GM04503 (cell line): ENCODE measurements around the gene TAS2R42.

Experiments used
- DNase-seq: peaks from one replicate; pipeline ENCODE4 v3.0.0-alpha.2; 2012; ENCODE audit warnings: low read depth

Gene TAS2R42, protein sequence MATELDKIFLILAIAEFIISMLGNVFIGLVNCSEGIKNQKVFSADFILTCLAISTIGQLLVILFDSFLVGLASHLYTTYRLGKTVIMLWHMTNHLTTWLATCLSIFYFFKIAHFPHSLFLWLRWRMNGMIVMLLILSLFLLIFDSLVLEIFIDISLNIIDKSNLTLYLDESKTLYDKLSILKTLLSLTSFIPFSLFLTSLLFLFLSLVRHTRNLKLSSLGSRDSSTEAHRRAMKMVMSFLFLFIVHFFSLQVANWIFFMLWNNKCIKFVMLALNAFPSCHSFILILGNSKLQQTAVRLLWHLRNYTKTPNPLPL

DNA sequence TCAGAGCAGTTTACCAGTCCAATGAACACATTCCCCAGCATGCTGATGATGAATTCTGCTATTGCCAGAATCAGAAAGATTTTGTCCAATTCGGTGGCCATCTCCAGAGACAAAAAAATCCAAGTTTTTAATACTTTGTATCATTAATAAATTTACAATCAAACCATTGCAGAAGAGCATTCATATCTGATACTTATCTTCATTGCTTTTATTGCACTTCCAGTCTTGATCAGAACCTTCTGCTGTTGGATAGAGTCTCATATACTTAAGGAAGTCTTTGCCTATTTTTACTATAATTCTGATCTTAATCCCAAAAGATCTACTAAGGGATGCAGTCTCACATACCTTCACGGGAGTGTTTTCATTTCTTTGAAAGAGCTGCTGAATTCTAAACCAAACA is at the start of gene TAS2R42:
TSS of gene TAS2R42 (minus strand) at position 101 of the 400 bp plus-strand sequence. CDS start at position 101, 0 bp downstream.
- no peak for DNase-seq

DNA sequence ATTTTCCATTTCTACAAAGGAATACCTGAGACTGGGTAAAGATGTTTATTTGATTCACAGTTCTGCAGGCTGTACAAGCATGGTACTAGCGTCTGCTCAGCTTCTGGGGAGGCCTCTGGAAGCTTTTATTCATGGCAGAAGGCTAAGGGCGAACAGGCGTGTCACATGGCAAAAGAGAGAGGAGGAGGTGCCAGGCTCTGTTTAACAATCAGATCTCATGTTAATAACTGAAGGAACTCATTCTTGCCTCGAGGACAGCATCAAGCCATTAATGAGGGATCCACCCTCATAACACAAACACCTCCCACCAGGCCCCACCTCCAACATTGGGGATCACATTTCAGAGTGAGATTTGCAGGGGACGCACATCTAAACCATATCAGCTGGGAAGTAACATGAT is 46.8 kb upstream of the TAS2R42 start:
- no peak for DNase-seq

DNA sequence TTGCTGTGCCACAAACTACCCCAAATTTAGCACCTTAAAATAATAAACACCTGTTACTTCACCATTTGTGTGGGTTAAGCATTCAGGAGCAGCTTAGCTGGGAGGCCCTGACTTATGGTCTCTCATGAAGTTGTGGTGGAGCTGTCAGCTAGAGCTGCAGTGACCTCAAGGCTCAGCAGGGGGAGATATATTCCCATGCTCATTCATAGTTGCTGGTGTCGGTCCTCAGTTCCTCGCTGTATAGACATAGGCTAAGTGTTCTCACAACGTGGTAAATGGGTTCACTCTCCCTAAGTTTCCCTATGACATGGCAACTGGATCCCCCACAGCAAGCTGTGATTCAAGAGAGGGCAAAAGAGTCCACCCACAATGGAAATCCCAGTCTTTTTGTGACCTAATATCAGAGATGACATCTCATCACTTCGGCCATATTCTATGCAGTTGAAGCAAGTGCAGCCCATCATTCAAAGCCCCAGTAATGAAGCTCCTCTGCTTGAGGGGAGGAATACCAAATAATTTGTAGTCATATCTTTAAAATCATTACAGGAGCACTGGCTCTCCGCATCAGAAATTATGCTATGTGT is 41.7 kb upstream of the TAS2R42 start:
- DNase-seq = no peak

DNA sequence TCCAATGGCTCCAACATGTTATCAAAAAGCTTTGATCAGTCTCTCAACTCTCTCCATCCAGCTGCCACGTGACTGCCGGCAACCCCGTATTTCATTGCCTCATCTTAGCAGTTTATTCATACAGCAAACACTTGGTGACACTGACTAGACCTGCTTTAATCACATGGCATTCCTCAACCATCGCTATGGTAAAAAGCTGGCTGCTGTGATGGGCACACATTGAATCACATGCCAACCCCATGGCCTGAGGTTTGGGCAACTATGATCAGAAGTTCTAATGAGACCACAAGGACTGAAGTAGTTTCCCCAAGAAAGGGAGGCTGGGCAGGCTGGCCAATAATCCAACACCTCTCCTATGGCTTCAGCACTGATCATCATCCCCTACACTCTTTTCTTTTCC is 40.6 kb upstream of the TAS2R42 start:
- no peak for DNase-seq

DNA sequence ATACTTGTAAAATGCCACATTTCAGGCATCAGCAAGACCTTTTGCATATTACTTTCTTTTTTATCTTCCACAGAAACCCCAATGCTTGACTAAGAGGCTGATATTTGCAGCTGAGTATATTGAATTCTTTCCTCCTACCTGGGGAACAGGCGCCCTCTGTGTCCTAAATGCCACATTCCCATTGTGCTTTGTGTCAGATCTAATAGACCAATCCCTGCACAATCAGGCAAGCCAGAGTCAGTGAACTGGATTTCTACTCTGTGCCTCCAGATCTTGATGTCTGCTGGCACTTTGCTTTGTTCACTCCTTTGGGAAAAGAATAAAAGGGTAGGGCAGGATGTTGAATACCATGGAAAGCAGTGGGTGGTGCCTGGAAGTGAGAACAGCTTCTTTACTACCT is 22.4 kb upstream of the TAS2R42 start:
- DNase-seq = no peak

DNA sequence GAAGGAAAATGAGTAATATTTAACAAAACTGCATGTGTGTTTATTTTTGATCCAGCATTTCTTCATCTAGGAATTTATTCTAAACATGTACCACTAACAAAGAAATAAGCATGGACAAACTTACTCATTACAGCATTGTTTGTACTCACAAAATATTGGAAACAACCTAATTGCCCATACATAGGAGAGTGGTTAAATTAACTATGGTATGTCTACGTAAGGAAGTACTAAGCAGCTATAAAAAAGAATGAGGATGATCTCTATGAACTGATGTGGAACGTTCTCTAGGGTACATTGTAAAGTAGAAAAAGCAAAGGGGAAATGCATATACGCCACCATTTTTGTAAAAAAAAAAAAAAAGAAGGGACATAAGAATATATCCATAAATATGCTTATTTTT is 17.4 kb upstream of the TAS2R42 start:
- no peak for DNase-seq

DNA sequence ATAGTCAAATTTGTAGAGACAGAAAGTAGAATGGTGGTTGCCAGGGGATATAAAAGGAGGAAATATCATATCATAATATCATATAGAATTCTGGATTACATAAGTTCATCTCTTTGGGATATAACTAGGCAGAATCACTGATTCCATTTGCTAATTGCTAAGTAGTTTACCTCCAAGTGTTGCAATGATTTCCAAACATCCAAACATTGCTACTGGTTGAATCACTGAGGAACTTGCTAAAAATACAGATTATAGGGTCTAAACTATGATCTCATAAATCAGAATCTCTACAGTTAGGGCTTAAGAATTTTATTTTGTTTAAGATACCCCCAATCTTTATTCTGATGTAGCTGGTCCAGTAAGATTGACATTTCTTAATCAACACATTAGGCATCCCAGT is 16.1 kb upstream of the TAS2R42 start:
- DNase-seq = no peak

DNA sequence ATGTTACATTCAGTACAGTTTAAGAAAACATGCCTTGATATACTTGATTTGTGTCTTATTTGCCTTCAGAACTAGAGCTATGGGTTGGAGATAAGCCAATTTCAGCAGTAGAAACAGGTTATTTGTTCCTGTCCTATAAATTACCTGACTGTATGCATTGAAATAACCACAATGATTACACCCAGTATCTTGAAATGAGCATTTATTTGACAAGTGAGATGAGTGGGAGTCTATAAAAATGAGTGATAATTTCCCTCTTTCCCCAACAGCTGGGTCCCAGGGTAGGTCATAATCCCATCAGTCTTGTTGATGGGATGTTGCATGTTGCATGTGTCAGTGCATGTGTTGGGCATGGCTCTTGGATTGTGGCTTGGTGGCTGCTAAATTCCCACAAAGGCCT is 3.7 kb downstream of the TAS2R42 start:
- no peak for DNase-seq

DNA sequence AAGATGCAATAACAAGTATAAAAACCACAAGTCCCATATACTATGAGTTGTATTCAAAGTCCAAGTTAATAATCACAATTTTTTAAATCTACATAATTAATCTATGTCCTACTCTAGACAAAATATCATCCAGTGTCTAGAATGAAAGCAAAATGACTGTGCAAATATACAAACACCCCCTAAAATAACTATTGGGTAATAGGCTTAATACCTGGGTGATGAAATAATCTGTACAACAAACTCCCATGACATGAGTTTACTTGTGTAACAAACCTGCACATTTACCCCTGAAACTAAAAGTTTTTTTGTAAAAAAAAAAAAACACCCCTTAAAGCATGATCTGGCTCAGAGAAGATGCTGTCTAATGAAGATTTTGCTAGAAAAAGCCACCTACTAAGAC is 4.2 kb downstream of the TAS2R42 start:
- no peak for DNase-seq

DNA sequence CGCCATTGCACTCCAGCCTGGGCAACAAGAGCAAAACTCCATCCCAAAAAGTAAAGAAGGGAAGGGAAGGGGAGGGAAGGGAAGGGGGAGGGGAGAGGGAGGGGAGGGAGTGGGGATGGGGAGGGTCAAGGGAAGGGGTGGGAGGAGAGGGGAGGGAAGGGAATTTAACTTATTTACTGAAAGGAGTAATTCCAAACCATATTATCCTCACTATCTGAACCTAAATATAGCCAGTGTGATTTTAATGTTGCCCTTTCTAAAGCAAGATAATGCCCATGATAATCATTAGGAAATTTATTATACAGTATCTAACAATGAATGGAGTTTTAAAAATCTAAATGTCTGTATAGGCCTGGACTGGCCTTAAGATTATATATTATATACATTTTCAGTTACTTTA is 8.5 kb downstream of the TAS2R42 start:
- no peak for DNase-seq

DNA sequence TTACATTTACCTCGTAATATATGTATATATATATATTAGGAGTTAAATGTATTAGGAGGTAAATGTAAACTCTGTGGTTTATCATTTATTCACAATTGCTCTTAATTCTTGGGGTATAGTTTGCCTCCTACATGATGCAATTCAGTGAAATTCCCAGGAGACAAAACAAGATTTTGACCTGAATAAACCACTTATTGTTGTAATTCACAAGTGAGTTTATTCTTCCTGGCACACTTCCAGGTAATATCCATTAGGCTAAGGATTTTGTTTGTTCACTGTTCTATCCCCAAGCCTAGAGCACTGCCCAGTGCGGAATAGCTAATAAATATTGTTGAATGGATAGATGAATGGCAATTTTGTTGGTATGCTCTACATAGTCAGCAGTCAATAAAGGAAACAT is 12.7 kb downstream of the TAS2R42 start:
- no peak for DNase-seq

DNA sequence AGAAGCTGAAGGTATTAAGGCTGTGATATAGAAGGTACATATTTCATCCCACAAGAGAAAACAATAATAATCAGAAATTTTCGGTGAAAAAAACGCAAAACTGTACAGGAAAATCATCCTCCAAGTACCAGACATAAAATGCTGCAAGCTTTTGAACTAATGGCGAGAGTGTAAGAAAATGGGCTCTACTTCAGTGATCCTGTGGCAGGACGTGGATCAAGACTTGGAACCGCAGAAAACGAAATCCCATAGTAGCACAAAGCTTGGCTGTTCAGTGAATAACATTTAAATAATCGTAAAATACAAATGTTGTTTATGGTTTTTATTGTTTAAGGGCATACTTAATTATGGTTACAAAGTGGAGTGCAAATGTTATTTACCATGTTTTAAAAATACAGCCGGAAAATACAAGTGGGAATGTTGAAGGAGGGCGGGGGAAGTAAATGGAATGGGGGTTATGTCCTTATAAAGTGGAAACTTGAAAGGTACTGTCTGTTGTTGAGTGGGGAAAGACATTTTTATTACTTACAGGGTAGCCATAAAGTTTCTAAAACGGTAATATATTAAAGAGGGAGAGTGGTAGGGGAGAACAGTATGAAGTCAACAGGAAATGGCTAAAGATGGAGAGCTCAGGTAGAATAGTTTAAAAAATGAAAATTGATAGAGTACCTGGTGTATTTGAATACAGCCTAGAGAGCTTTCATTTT is 14.6 kb downstream of the TAS2R42 start:
- DNase-seq = no peak

DNA sequence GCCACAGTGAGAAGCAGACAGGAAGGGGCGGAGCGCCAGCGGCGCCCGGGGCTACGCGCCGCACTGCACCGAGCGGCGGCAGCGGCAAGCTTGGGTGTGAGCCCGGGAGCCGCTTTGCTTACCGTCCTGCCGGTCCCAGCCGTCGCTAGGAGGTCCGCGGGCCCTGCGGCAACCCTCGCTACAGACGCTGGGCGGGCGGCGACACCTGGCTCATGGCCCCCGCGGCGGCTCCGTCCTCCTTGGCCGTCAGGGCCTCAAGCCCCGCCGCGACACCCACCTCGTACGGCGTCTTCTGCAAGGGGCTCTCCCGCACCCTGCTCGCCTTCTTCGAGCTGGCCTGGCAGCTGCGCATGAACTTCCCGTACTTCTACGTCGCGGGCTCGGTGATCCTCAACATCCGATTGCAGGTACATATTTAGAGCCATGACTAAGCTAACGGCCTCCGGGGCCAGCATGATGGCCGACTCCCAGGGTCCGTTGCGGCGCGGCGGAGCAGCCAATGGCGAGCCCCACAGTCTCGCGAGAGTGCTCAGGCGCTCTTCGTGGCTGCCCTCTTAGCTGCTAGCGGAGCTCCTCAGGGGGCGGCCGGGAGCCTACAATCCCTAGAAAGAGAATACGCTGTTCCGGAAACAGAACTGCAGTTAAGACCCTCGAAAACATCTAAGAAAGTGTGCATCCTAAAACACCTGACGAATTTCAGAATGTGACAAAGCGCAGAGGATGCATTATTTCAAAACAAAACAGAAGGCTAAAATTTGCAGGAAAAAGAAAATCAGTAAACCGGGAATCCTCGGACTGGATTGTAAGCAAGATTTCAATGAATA is 15.4 kb downstream of the TAS2R42 start, which contains the start of gene SMIM10L1:
TSS of gene SMIM10L1 (plus strand) at position 50 of the 824 bp plus-strand sequence. CDS start at position 213, 163 bp downstream.
- DNase-seq = peak; percentile 65

DNA sequence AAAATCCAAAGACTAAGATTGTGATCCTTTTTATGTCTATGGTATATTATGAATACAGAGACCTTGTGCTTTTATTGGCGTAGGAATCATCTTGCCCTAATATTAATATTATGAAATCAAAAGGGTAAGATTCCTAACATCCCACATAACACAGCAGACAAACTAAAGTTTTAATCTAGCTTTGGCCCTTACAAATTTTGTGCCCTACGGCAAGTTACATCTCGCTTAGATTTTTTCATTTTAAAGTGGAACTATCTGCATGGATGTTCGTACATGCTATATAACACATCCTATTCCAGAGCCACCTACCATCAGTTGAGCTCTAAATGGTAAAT is 16.0 kb downstream of the TAS2R42 start:
- no peak for DNase-seq

DNA sequence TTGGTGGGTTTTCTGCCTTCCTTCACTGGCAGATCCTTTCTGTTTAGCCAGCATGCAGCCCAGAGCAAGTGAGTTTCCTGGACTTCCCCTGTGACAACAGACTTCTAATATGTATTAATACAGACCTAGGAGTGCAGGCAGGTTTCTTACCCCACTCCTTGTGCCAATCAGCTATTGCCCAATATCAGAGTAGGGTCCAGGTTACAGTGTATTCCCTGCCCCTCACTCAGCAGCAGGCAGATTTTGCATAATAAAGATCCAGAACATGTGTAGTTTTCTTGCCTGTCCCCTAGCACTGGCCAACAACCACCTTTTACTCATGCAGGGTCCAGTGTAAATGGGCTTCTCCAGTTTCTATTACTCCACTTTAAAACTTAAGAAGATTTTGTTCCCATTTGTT is 20.4 kb downstream of the TAS2R42 start:
- no peak for DNase-seq

DNA sequence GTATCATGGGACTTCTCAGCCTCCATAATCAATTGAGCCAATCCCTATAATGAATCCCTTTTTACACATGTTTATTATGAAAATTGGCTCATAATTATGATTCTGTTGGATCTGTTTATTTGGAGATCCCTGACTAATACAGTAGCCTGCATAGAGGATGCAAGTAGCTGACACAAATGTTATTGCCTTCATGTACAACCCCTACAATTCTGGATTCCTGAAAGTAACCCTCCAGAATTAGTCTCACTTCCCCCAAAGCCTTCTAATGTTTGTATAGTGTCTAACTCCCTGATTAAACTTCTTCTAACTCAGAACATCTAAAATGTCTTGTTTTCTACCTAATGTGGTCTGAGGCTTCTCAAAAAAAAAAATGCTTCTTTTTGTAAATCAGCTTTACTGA is 22.4 kb downstream of the TAS2R42 start:
- no peak for DNase-seq

DNA sequence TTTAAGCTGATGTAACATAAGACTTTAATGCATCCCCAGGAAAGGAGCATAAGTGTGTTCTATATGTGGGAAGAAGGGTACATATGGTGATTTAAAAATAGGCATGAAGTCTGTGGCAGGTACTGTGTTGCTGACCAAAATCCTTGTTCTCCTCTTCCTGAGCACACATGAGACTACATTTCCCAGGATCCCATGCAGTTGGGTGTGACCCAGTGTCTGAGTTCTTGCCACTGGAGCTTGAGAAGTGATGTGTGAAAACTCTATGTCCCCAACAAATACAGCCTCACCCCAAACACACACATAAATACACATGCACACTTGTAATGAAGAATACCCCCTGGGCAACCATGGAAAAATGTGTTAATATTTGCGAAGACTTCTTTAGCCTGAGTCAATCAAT is 24.2 kb downstream of the TAS2R42 start:
- DNase-seq = no peak

DNA sequence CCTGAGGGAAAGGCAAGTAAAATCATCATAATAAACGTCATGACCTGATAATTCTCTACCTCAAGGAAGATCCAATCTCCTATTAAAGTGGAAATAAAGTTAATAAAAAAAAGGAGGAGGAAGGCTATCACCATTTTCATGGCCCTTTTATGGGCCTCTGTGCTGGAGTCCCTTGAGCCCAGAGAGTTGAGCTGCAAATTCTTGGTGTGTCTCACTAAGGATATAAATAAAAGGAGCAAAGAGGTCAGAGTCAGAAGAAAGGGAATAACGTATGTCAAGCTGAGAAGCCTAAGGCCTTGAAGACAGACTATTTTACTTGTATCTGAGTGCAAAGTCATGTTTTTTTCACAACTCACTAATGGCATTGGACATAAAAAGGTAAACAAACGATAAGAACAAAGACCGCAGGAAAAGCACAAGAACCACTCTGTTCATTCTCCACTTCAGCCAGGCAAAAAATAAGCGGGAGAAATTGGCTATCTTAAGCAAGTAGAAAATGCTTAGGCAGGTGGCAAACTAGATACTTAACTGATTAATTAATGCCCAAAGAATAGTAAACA is 27.8 kb downstream of the TAS2R42 start:
- DNase-seq = no peak

DNA sequence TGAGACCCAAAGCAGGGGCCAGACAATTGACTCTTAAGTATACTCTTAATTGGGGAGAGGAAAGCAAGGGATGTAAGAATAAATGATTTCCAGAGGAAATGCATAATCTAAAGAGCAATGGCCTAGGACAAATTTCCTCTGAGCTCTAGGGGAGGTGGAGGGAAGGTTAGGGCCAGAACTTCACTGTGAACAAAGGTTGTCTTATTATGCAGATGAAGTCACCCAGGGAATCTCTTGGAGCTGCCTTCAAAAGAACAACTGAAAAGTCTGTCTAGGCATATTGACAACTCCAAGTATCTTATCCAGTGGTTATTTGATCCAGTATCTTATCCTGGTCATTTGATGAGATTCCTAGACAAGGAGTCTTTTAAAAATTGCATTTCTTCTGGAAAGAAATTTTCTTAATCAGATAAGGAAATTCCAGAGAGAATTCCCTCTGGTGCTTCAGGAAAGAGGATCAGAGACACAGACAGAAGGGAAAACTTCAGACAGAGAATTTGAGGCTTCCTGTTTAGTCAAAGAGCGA is 32.3 kb downstream of the TAS2R42 start:
- no peak for DNase-seq

DNA sequence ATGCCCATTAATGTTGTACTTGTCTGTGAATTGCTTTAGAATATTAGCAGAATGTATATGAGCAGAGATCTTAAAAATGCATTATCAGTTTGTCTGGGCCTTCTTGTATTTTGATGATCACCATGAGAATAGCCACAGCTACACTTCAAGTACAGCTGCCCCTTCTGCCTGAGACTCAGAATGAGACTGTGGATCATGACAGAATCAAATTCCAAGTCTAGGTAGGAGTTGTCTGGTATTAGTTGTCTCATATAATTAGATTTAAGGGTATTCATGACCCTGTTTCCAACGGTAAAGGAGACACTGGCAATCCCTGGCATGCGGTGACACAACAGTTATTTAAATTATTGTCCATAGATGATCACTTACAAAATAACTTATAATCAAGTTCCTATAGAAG is 34.0 kb downstream of the TAS2R42 start:
- DNase-seq = no peak

DNA sequence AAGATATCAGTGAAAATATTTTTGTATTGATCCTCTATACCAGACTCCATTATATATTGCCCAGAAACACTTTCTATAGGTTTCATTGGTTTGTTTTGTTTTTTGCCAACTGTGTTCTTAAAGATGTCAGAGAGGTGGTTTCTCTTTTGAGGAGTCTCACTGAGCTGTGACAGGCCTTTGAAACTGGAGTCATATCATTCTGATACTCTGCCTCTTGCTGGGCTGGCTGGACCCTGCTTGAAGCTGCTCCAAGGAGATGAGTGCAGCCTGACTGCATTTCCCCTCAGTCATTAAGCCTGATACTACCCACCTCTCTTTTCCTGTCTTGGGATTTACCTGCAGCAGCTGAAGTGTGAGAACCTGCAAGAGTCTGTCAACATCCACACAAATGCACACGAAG is 35.9 kb downstream of the TAS2R42 start:
- DNase-seq = no peak

DNA sequence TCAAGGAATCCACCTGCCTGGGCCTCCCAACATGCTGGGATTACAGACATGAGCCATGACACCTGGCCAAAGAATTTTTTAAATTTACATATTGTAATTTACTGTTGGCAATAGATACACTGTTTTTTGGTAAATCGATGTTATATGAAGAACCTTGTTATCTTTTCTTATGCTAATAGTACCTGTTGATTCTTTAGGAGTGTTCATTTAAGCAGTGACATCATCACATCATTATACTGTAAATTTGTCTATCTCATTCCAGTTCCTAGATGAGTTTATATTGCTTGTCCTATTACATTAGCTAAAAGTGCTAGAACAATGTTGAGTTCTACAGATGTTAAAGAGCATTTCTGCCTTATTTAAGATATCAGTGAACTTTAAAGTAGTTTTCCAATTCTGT is 39.3 kb downstream of the TAS2R42 start:
- no peak for DNase-seq
